Stomach (tissue), 4 donors: ENCODE data around the gene IMPG1.

Source experiments
- CTCF ChIP-seq, 7 experiments: fragments of 450-650 bp in 4 of 7; fragments of 200-600 bp in 3 of 7; sonication (generic) in 3 of 7; IDR thresholded peaks; one replicate each; pipeline ENCODE4 v1.5.1; 2016 to 2019; ENCODE audit warnings: antibody characterized with exemption in 7 of 7, control low read depth in 2 of 7, mild to moderate bottlenecking in 1 of 7
- EP300 ChIP-seq: sonication (generic); formaldehyde crosslinking; IDR thresholded peaks from one replicate; pipeline ENCODE4 v1.6.1; 2017; ENCODE audit warnings: antibody characterized with exemption
- POLR2A ChIP-seq, 4 donors: fragments of 450-650 bp; IDR thresholded peaks; one replicate each; pipeline ENCODE4 v1.6.1; 2016; ENCODE audit warnings: antibody characterized with exemption in 4 of 4, control low read depth in 2 of 4, mild to moderate bottlenecking in 1 of 4, moderate library complexity in 1 of 4
- POLR2AphosphoS5 ChIP-seq, 3 donors: sonication (generic); formaldehyde crosslinking; IDR thresholded peaks; one replicate each; pipeline ENCODE4 v1.6.1; 2016; ENCODE audit warnings: antibody characterized with exemption in 3 of 3

GRCh38 chr6:75947935-75948334 lies 124.5 kb downstream of the IMPG1 start:
- no peak for TF ChIP-seq CTCF (IDR thresholded peaks at IDR 0.05)
- no peak for TF ChIP-seq EP300
- TF ChIP-seq POLR2A (IDR thresholded peaks at IDR 0.05): no peak
- no peak for TF ChIP-seq POLR2AphosphoS5 (IDR thresholded peaks at IDR 0.05)
